DOHH2 (cell line): ENCODE measurements around the gene UBTD1.

ENCODE experiments used
- EZH2phosphoT487 ChIP-seq: fragments of 200-600 bp; sonication (generic); IDR thresholded peaks from 2 replicates; pipeline ENCODE4 v1.6.1; 2017; ENCODE audit warnings: borderline replicate concordance, mild to moderate bottlenecking, antibody characterized with exemption, low read length, moderate library complexity, mixed read lengths
- TF ChIP-seq, protein P1 (sequence below): fragments of 200-600 bp; sonication (generic); IDR thresholded peaks from one replicate; pipeline ENCODE4 v1.5.1; 2014; ENCODE audit warnings: antibody characterized with exemption, mild to moderate bottlenecking, low read depth, low read length; ENCODE audit not compliant: poor library complexity, severe bottlenecking

DNA sequence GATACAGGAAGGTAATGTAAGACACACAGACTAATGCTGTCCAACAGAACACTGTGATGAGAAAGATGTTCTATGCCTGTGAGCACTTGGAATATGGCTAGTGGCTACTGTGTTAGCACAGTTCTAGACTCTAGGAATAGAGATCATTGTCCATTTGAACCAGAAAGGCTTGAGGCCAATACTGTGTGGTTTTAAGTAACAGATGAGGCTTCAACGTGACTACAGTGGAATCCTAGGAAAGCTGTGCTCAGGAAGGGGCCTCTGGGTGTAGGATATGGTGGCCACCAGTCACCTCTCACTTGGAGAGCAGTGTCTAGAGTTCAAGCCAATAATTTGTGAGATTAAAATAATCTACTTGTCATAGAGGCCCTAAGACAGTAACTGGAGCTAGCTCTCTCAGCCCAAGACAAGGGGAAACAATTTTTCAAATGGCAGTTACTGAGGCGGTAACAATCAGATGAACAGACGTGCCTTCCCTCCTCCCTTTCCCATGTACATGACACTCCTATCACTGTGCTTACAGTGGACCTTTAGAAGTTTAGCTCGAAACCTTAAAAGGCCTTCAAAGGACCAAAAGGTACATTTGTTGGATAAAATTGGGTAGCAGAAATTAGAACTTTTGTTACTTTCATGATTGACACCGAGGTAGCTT is 42.6 kb upstream of the UBTD1 start:
- TF ChIP-seq, protein P1, sequence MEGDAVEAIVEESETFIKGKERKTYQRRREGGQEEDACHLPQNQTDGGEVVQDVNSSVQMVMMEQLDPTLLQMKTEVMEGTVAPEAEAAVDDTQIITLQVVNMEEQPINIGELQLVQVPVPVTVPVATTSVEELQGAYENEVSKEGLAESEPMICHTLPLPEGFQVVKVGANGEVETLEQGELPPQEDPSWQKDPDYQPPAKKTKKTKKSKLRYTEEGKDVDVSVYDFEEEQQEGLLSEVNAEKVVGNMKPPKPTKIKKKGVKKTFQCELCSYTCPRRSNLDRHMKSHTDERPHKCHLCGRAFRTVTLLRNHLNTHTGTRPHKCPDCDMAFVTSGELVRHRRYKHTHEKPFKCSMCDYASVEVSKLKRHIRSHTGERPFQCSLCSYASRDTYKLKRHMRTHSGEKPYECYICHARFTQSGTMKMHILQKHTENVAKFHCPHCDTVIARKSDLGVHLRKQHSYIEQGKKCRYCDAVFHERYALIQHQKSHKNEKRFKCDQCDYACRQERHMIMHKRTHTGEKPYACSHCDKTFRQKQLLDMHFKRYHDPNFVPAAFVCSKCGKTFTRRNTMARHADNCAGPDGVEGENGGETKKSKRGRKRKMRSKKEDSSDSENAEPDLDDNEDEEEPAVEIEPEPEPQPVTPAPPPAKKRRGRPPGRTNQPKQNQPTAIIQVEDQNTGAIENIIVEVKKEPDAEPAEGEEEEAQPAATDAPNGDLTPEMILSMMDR = no peak
- TF ChIP-seq EZH2phosphoT487 = no peak
